ENCODE measurements around the gene SH3TC2.

GRCh38 chr5:149013796-149014195 lies 49.1 kb downstream of the SH3TC2 start:
- TF ChIP-seq RXRA (IDR thresholded peaks at IDR 0.05; ENCODE audit: borderline replicate concordance, low read depth) (no peak), CTCF (IDR thresholded peaks at IDR 0.05) (no peak), MAX (IDR thresholded peaks at IDR 0.05; ENCODE audit: low read depth) (no peak), SIN3A (IDR thresholded peaks at IDR 0.05; ENCODE audit: borderline replicate concordance, low read depth, low read length) (no peak), PBX3 (IDR thresholded peaks at IDR 0.05) (no peak), TEAD4 (IDR thresholded peaks at IDR 0.05; ENCODE audit: borderline replicate concordance, insufficient read depth) (no peak)

Data from SK-N-SH (cell line).